ENCODE data around the gene PLCB2. TPM values are rescaled to one million over a fixed set of nuclear protein-coding genes. Genes with fewer than 3 reads are reported as not detected.
A peak's percentile ranks its signal among the peaks of the same experiment; 100 is the strongest.

The PLCB2 gene
- total RNA-seq, 1 experiment from 2014 or later, result not detected

GRCh38 chr15:40285554-40286011 lies 22.2 kb downstream of the PLCB2 start:
- DNase-seq (ENCODE audit: low read depth), result no peak

- peak; percentile 32 for DNase-seq (ENCODE audit: low read depth)
Measured at GRCh38 chr15:40285151-40285550, 22.6 kb downstream of the PLCB2 start.

- no peak for DNase-seq (ENCODE audit: low read depth)
Measured at GRCh38 chr15:40283615-40284300, 24.0 kb downstream of the PLCB2 start.

- DNase-seq (ENCODE audit: low read depth), result peak; percentile 17
Measured at GRCh38 chr15:40282869-40283614, 24.7 kb downstream of the PLCB2 start, which contains the start of gene ANKRD63. TSS of gene ANKRD63 (minus strand) at chr15:40283064. CDS start at chr15:40282586, 478 bp downstream.

GRCh38 chr15:40282147-40282868 lies 25.4 kb downstream of the PLCB2 start:
- peak; percentile 25 for DNase-seq (ENCODE audit: low read depth)

- DNase-seq (ENCODE audit: low read depth), result no peak
Measured at GRCh38 chr15:40281801-40282146, 26.0 kb downstream of the PLCB2 start.

GRCh38 chr15:40281057-40281800 lies 26.5 kb downstream of the PLCB2 start:
- DNase-seq (ENCODE audit: low read depth), result no peak

GRCh38 chr15:40280260-40281056 lies 27.3 kb downstream of the PLCB2 start:
- DNase-seq (ENCODE audit: low read depth), result no peak

- DNase-seq (ENCODE audit: low read depth), result peak; percentile 48
Measured at GRCh38 chr15:40279437-40280141, 28.1 kb downstream of the PLCB2 start.

GRCh38 chr15:40278026-40278425 lies 29.7 kb downstream of the PLCB2 start:
- DNase-seq (ENCODE audit: low read depth), result no peak

GRCh38 chr15:40277471-40277870 lies 30.3 kb downstream of the PLCB2 start:
- no peak for DNase-seq (ENCODE audit: low read depth)

GRCh38 chr15:40276927-40277326 lies 30.8 kb downstream of the PLCB2 start:
- no peak for DNase-seq (ENCODE audit: low read depth)

GRCh38 chr15:40275954-40276353 lies 31.8 kb downstream of the PLCB2 start:
- no peak for DNase-seq (ENCODE audit: low read depth)

GRCh38 chr15:40275523-40275922 lies 32.2 kb downstream of the PLCB2 start:
- no peak for DNase-seq (ENCODE audit: low read depth)

GRCh38 chr15:40274350-40275274 lies 33.1 kb downstream of the PLCB2 start:
- DNase-seq (ENCODE audit: low read depth), result peak; percentile 68

GRCh38 chr15:40273428-40273827 lies 34.3 kb downstream of the PLCB2 start:
- DNase-seq (ENCODE audit: low read depth), result no peak

- DNase-seq (ENCODE audit: low read depth), result no peak
Measured at GRCh38 chr15:40272485-40273056, 35.2 kb downstream of the PLCB2 start.

- no peak for DNase-seq (ENCODE audit: low read depth)
Measured at GRCh38 chr15:40271685-40272484, 35.9 kb downstream of the PLCB2 start.
